ENCODE data around the gene PCDHGA10.
"Not testable (repeated sequence)": the region's sequence is repeated elsewhere in the genome, so short reads cannot be mapped to it uniquely, and the experiment has no call there.

PCDHGA10 gene

GRCh38 chr5:141422742-141423291, 10.0 kb downstream of the PCDHGA10 start:
- no peak for DNase-seq

- DNase-seq, result no peak
Measured at GRCh38 chr5:141427783-141428426, 15.1 kb downstream of the PCDHGA10 start.

- peak; percentile 10 for DNase-seq
Measured at GRCh38 chr5:141430332-141431113, 17.7 kb downstream of the PCDHGA10 start, which contains the start of gene PCDHGA12. PCDHGA12 (plus strand) TSS chr5:141430507; CDS start chr5:141430760, 253 bp downstream.

GRCh38 chr5:141431286-141431685, 18.5 kb downstream of the PCDHGA10 start:
- no peak for DNase-seq

- DNase-seq, result not testable (repeated sequence)
Measured at GRCh38 chr5:141432308-141432707, 19.5 kb downstream of the PCDHGA10 start.

- not testable (repeated sequence) for DNase-seq
Measured at GRCh38 chr5:141432726-141433125, 19.9 kb downstream of the PCDHGA10 start.

- no peak for DNase-seq
Measured at GRCh38 chr5:141434006-141434405, 21.2 kb downstream of the PCDHGA10 start.

- no peak for DNase-seq
Measured at GRCh38 chr5:141437221-141437620, 24.4 kb downstream of the PCDHGA10 start.

GRCh38 chr5:141439411-141440141, 26.8 kb downstream of the PCDHGA10 start:
- no peak for DNase-seq

GRCh38 chr5:141440341-141440740, 27.6 kb downstream of the PCDHGA10 start:
- no peak for DNase-seq

GRCh38 chr5:141441571-141442170, 28.9 kb downstream of the PCDHGA10 start:
- no peak for DNase-seq

GRCh38 chr5:141465351-141465750, 52.6 kb downstream of the PCDHGA10 start:
- DNase-seq, result no peak

Measured in eye (tissue), 1 donor.